CD4-positive, alpha-beta T cell treated with Interleukin-4 for 4 hours (primary cell): ENCODE results near the gene USP51.
A peak's percentile ranks its signal among the peaks of the same experiment; 100 is the strongest.
"Not testable (repeated sequence)": the region's sequence is repeated elsewhere in the genome, so short reads cannot be mapped to it uniquely, and the experiment has no call there.

ENCODE experiments used
- DNase-seq: peaks from one replicate; pipeline ENCODE4 v3.0.0-alpha.2; 2020

Gene USP51

DNA sequence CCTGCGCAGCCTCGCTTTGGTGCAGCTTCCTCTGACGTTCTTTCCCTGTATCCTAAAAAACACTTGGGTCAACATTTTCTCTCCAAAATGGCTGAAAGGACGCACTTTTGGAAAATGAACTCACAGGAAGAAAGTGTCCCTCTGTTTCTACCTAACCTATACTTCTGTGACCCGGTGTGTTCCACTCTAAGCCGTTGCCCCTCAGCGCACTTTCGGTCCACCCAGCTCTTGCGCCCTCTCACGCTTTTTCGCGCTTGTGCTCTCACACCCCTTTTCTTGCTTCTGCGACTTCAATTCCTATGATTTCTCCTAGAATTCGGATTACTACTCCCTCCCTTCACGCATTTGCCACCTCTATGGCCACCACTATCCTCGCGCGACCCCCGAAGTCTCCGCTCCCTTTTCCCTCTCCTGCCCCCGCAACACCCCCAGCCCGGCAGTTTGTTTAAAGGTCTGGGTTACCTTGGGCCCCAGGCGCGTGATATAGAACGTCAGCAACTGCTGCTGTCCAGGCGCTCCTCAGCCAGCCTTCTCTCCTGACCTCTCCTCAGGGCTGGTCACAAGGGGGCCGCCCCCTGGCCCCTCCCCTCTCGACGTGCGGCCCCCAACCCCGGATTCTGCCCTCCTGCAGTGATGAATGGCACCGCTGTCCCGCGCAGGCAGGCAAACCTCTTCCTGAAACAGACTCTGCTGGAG lies at the start of gene USP51:
TSS of gene USP51 (minus strand) at position 535 of the 696 bp plus-strand sequence. CDS start 909 bp downstream, outside the sequence.
- peak; percentile 25 for DNase-seq

DNA sequence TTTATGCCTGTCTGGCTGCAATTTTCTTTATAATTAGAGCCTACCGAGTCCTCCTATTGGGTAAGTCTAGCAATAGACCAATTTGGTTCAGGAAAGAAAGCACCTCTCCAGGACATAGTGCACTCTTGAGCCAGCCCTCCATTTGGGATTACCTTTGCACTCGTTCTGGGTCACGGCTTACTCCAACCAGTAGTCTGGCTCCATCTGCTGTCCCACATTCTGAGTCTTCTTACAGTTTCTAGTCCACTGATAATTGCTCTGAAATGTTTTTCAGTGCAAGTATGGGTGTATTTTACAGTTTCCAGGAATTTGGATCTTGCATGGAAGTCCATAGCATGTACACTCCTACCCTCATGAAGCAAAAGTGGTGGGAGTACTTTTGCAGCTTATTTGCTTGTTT lies 34.8 kb upstream of the USP51 start:
- no peak for DNase-seq

DNA sequence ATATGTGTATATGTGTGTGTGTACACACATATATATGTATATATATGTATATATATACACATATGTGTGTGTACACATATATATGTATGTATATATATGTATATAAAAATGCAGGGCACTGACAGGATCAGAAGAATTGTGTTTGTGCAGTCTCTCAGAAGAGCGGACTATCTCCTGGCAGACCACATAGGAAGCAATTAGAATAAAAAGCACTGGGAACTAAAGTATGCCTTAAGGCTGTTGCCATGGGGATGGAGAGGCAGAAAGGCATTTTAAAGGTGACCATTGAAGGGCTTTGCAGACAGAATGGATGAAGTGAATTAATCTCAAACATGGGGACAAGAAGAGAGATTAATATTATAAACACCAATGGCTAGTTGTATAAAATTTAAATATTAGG lies 33.7 kb upstream of the USP51 start:
- DNase-seq: no peak

GRCh38 chrX:55522596-55523276 lies 33.1 kb upstream of the USP51 start:
- no peak for DNase-seq

- DNase-seq: no peak
Measured at GRCh38 chrX:55521687-55522086, 32.0 kb upstream of the USP51 start.

DNA sequence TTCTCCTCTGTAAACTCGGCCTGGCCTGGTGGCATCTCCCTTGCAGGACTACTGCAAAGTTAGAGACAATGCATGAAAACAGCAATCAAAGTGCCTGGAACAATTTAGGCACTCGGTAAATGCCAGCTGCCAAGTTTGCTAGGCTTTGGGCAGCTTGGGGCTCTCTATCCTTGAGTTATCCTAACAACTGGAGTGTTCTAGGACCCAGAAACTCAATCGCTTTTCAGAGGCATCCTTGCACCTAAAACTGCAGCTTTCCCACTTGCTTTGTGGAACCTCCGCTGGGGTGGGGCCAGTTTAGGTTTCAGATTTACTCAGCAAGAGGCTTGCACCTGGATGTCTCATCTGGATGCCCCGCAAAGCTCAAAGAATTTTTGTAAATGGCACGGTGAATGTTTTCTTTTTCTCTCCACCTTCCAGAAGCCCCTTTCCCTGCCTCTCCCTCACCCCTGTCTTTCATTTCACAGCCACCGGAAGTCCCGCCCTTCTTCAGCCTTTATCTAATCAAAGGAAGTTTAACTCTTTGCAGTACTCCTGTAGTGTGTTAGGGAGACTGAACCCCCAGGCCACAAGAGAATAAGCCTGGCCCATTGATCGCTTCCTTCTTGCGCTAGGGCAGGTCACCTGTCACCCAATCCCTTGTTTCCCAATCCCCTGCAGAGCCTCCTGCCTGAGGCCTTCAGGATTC lies 27.3 kb upstream of the USP51 start:
- DNase-seq: not testable (repeated sequence)

- DNase-seq: not testable (repeated sequence)
Measured at GRCh38 chrX:55513045-55513737, 23.5 kb upstream of the USP51 start.

DNA sequence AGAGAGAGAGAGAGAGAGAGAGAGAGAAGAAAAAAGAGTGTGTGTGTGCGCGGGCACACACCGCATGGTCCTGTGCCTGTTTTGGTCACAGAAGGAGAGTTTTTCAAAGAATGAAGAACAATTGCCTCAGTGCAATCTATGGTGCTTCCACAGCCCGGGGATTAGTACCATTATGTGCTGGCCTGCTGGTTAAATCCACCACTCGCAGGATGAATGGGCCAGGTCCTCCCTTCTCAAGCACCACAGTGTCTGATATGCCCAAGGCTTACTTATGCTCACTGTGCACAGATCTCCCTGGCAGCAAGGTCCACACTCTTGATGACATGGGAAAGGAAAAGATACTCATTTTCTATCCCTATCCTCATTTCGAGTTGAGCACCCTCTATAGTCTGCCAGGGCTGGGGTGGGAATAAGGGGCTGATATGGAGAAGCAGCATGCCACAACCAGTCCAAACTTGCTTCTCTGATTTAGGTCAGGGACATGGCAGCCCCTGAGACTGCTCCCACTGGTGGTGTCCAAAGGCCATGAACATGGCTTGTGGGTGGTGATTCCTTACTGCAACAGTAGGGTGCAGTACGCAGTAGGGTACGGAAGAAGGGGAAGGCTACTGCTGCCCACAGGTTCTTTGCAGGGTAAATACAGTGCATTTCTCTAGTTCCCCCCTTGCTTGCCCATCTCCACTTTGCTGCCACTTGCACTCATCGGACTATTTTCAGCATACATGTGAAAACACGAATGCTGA lies 18.9 kb upstream of the USP51 start:
- DNase-seq: not testable (repeated sequence)

DNA sequence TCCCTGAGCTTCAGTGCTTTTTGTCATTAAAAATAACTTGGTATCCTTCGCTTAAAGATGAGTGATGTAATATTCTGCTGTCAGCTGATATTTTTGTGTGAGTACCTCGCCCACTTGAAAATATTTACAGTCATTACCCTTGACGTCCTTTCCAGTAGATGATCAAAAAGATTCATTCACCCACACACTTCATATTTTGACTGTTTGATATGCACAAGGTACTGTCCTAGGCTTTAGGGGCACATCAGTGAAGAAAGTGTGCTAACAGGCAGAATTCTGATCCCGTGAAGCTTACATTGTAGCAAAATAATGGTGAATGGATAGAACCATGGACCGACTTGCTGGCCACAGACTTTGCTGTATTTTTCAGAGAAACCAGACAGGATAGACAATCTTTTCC lies 18.1 kb upstream of the USP51 start:
- DNase-seq: not testable (repeated sequence)

- not testable (repeated sequence) for DNase-seq
Measured at GRCh38 chrX:55507010-55507409, 17.4 kb upstream of the USP51 start.

DNA sequence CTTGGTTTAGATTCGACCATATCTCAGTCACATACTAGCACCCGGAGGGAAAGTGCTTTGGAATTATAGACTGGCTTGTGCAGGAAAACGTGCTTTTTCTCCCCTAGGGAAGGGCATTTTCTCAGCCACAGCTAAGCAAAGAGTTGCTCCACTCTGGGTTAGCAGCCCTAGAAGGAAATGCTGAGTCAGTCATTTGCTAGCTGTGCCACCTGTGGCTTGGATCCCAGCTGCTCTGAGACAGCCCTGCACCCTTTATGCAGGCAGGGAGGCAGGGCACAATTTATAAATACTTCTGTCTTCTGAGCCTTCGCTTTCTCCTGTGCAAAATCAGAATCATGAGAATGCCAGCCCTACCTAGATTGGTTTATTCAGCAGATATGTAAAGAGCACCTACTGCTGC lies 1.3 kb upstream of the USP51 start:
- DNase-seq: no peak

GRCh38 chrX:55490121-55490520 lies 473 bp upstream of the USP51 start:
- no peak for DNase-seq

GRCh38 chrX:55488593-55489313 lies 895 bp downstream of the USP51 start:
- peak; percentile 52 for DNase-seq

DNA sequence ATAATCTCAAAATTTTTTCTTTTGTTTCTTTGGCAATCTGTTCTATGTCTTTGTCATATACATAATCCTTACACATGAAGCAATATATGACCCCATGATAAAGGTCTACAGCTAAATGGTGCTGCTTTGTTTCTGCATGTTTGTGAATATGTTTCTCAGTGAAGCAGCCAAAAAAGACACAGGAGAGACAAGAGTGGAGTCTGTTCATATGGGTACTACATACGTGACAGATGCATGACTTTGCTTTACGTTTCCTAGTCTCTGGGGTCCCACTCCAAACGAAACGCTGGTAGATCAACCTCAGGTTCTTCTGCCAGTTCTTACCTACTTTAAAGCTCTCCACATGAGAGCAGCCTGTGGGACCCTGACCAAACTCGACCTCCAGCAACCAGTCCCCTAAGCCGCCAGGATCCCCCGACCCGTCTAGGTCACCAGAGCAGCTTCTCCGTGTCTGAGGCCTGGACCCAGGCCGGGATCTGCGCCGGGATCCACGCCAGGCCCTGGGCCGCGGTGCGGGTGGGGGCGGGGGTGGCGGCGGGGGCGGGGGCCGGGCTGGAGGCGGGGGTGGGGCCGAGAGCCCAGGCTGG lies 1.5 kb downstream of the USP51 start:
- DNase-seq: no peak

DNA sequence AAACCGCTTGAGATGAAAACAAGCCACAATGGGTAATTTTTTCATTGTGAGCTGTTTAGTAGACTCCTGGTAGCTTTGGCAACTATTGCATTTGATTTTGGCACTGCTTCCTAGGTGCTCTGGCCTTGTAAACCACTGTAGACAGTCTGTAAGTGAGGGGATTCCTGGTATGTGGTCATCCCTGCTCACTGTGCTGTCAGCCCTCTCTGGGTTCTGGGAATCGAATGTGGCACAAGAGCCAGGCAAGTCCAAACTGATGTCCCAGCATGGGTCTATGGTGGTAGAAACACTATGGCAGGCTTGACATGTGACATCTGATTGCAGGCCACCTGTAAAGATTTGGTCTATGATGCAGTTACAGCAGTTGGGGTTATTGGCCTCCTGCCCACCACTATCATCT lies 2.5 kb downstream of the USP51 start:
- DNase-seq: no peak

DNA sequence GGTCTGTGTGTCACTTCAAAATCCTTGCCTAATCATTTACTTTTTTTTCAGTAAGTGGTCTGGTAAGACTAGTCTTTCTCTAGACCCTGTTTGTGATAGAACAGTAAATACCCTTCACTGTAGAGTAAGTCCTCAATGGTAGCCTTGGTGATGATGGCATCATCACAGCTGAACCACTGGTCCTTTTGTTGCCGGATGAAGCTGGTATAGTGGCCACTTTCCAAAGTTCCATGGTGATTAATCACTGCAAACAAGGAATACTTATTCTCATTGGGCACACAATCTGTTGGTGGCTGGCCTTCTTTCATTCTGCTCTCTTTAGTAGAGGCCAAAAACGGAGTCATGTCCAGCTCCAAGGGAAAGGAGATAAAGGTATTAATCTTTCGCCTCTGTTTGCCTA lies 2.9 kb downstream of the USP51 start:
- DNase-seq: no peak

GRCh38 chrX:55484948-55485347 lies 4.7 kb downstream of the USP51 start:
- no peak for DNase-seq

DNA sequence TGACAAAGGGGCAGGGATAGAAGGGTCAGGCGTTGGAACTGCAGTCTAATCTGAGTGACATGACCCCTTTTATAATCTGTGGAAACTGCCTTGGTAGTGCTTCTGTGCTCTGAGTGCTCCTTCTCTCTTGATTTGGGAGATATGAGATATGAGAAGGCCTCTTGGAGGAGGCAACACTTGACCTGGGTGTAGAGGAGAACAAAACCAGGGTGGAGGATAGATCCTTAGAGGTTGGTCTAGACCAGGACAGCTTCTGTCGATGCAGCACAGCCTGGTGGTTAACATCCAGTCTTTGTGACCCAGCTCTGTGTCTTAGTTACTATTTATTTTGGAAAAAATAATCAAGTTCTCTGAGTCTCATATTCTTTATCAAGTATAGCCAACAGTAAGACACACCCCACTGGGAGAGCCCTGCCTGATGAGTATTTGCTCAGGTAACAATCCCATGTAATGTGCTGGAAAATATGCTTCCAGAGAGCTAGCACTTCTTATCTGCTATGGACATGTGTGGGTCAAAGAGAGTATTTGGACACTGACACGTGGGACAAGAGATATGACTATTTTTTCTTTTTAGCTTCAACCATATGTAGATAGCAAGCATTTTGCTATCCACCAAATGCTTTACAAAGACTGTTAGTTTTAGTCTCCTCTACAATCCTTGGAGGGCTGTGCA lies 9.1 kb downstream of the USP51 start:
- DNase-seq: no peak

GRCh38 chrX:55479956-55480355 lies 9.7 kb downstream of the USP51 start:
- DNase-seq: not testable (repeated sequence)

DNA sequence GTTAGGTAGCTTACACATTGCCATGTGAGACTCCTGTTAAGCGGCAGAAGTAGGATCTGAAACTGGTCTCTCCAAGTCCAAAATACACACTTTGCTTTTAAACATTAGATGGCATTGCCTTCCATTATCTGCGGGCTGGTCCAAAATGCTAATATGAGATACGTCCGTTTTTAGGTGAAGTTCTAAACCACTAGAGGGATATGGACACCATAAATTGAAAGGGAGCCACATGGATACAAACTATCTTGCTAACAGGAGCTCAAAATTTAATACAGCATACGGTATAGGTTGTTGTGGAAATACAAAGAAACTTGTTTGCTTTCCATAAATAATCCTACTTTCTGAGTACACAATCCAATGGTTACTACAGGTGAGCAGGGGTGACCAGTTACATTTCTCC lies 23.9 kb downstream of the USP51 start:
- not testable (repeated sequence) for DNase-seq

- not testable (repeated sequence) for DNase-seq
Measured at GRCh38 chrX:55465108-55465507, 24.5 kb downstream of the USP51 start.
